ENCODE measurements around the gene CMBL. TPM values are rescaled to one million over a fixed set of nuclear protein-coding genes. Genes with fewer than 3 reads are reported as not detected.

CMBL gene
- total RNA-seq, 1 experiment from 2014 or later = 12.6 TPM

- Histone ChIP-seq H2BK20ac (ENCODE audit: low read depth, low read length, poor library complexity, severe bottlenecking) (no peak overlapping the region), H2BK15ac (ENCODE audit: low read depth, low read length) (no peak overlapping the region), H3K9me3 (ENCODE audit: control insufficient read depth, low read depth, low read length) (no peaks in the 10 kb centered on the region), H2BK120ac (ENCODE audit: low read depth, low read length, poor library complexity, severe bottlenecking) (no peak overlapping the region), H3K79me2 (ENCODE audit: insufficient read depth, low read length) (peaks cover 38% of the 10 kb centered on the region), H2AK5ac (ENCODE audit: insufficient read length, low read length) (no peak overlapping the region), H3K4me1 (ENCODE audit: insufficient read depth, low read length) (peaks cover 4% of the 10 kb centered on the region; the same call in 1 of the 2 replicates), H3K56ac (ENCODE audit: insufficient read length, low read depth, low read length) (no peak overlapping the region), H4K91ac (ENCODE audit: insufficient read length, low read depth, low read length) (no peak overlapping the region), H3K4me2 (ENCODE audit: insufficient read depth, insufficient read length, low read length) (no peak overlapping the region), H3K23me2 (ENCODE audit: insufficient read length, low read depth, low read length, poor library complexity, severe bottlenecking) (peaks cover 12% of the 10 kb centered on the region), H2AFZ (ENCODE audit: low read length) (no peak overlapping the region), H3K18ac (ENCODE audit: insufficient read length, low read depth, low read length) (no peak overlapping the region), H3K23ac (ENCODE audit: insufficient read length, low read depth, low read length) (no peak overlapping the region), H4K8ac (replicated peaks; ENCODE audit: insufficient read length, low read depth, low read length) (no peak overlapping the region), H3K79me1 (ENCODE audit: insufficient read depth, low read depth, low read length, poor library complexity, severe bottlenecking) (peaks cover 4% of the 10 kb centered on the region), H3K27ac (ENCODE audit: insufficient read length, low read depth, low read length) (no peak overlapping the region), H4K5ac (ENCODE audit: insufficient read length, low read depth, low read length) (no peak overlapping the region), H2BK12ac (ENCODE audit: insufficient read length, low read depth, low read length) (no peak overlapping the region), H3K9ac (ENCODE audit: extremely low read depth, insufficient read length, low read length) (no peak overlapping the region), H3K14ac (ENCODE audit: insufficient read depth, low read length) (no peak overlapping the region), H3K4ac (ENCODE audit: low read depth, low read length) (no peak overlapping the region), H3T11ph (ENCODE audit: low read length) (no peak overlapping the region), H2BK5ac (ENCODE audit: insufficient read length, low read length) (no peak overlapping the region), H4K20me1 (ENCODE audit: control insufficient read depth, insufficient read depth, insufficient read length) (no peaks in the 10 kb centered on the region), H3K27me3 (ENCODE audit: insufficient read depth, low read length) (no peaks in the 10 kb centered on the region)
- Mint-ChIP-seq H3K4me1 (peaks cover 21 to 23% of the 10 kb centered on the region in 2 experiments), H3K27me3 (ENCODE audit: low read depth) (no peaks in the 10 kb centered on the region; the same call in 1 of the 2 replicates), H3K36me3 (ENCODE audit: insufficient read depth in 1 of 3, low read depth in 3 of 3) (peaks cover 54 to 71% (median 54%) of the 10 kb centered on the region in 3 experiments), H3K4me3 (peak overlapping the region; percentile 17 to 48; a peak in 2 of 5 replicates), H3K9me3 (no peaks in the 10 kb centered on the region), H3K27ac (no peak overlapping the region)
- no peak for DNase-seq
- WGBS (ENCODE audit: extremely low coverage, insufficient read length, low lambda C conversion rate) = no CpG with 5 or more reads among the region's 3 CpGs
- no peak for TF ChIP-seq CTCF (conservative IDR thresholded peaks at IDR 0.05)
Measured at GRCh38 chr5:10253390-10253789, 54.3 kb downstream of the CMBL start.
